Esophagus squamous epithelium (tissue), 4 donors: ENCODE data around the gene AADACL4.

Experiments used
- CTCF ChIP-seq, 6 experiments: fragments of 450-650 bp in 4 of 6; fragments of 200-600 bp in 2 of 6; sonication (generic) in 2 of 6; IDR thresholded peaks; one replicate each; pipeline ENCODE4 v1.5.1; 2016 to 2019; ENCODE audit warnings: antibody characterized with exemption in 6 of 6, mild to moderate bottlenecking in 4 of 6, moderate library complexity in 4 of 6
- POLR2A ChIP-seq, 4 donors: fragments of 450-650 bp; IDR thresholded peaks; one replicate each; pipeline ENCODE4 v1.6.1; 2017; ENCODE audit warnings: antibody characterized with exemption in 4 of 4, mild to moderate bottlenecking in 4 of 4, moderate library complexity in 3 of 4

DNA sequence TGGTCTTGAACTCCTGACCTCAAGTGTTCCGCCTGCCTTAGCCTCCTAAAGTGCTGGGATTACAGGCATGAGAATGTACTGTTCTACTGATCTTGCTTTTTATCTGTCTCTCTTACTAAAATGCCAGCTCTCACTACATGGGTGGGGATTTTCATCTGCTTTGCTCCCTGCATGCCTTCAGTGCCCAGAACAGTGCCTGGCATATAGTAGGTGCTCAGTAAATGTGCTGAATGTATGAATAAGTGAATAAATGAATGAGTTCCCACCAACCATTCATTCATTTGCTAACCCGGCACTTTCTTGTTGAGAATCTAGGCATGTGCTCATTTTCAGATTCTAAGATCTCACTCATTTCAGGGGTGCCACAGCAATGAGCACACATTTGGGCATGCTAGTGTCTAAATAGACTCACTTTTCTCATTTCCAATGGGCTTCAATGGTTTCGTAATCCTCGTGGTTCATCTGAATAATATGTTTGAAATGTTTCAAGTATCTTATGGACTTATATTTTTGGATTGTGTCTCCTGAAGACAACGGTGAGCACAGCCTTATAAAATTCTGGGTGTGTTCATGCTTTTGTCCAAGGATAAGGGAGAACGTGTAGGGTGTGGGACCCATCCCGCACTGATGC, 33.5 kb upstream of the AADACL4 start:
- TF ChIP-seq CTCF (IDR thresholded peaks at IDR 0.05) = no peak
- no peak for TF ChIP-seq POLR2A (IDR thresholded peaks at IDR 0.05)
